Sigmoid colon (tissue), 7 donors: ENCODE data around the gene RGS19. TPM values are rescaled to one million over a fixed set of nuclear protein-coding genes. Genes with fewer than 3 reads are reported as not detected.

Experiments used
- DNase-seq: peaks from one replicate; pipeline ENCODE4 v3.0.0-alpha.2; 2019
- H3K27ac ChIP-seq, 4 donors: fragments of 200-600 bp; sonication (generic); one replicate each; pipeline ENCODE4 v1.5.1; 2016 to 2019; ENCODE audit warnings: mild to moderate bottlenecking in 1 of 4
- H3K27me3 ChIP-seq, 3 donors: fragments of 200-600 bp; sonication (generic); one replicate each; pipeline ENCODE4 v1.5.1; 2019; ENCODE audit warnings: mild to moderate bottlenecking in 1 of 3
- H3K36me3 ChIP-seq, 4 donors: fragments of 200-600 bp; sonication (generic); one replicate each; pipeline ENCODE4 v1.5.1; 2016 to 2019
- H3K4me1 ChIP-seq, 4 donors: fragments of 200-600 bp; sonication (generic); one replicate each; pipeline ENCODE4 v1.5.1; 2017 to 2019
- H3K4me3 ChIP-seq, 4 donors: fragments of 200-600 bp; sonication (generic); one replicate each; pipeline ENCODE4 v1.5.1; 2017 to 2019; ENCODE audit warnings: mild to moderate bottlenecking in 2 of 4, moderate library complexity in 1 of 4
- H3K9me3 ChIP-seq, 4 donors: fragments of 200-600 bp in 3 of 4; sonication (generic) in 3 of 4; one replicate each; pipeline versions ENCODE4 v1.5.1 to v1.6.1; 2013 to 2019
- EP300 ChIP-seq, 4 donors: sonication (generic); formaldehyde crosslinking; IDR thresholded peaks; one replicate each; pipeline ENCODE4 v1.6.1; 2017; ENCODE audit warnings: antibody characterized with exemption in 4 of 4
- POLR2A ChIP-seq, 2 donors: fragments of 450-650 bp; IDR thresholded peaks; one replicate each; pipeline ENCODE4 v1.6.1; 2016; ENCODE audit warnings: antibody characterized with exemption in 2 of 2, mild to moderate bottlenecking in 2 of 2, moderate library complexity in 2 of 2
- POLR2AphosphoS5 ChIP-seq, 4 donors: sonication (generic); formaldehyde crosslinking; IDR thresholded peaks; one replicate each; pipeline ENCODE4 v1.6.1; 2017; ENCODE audit warnings: antibody characterized with exemption in 4 of 4
- WGBS, 2 donors: extraction: QIAGEN DNeasy Blood & Tissue Kit; methylation state at CpG; one replicate each; pipeline ENCODE4 v1.1.7; 2013; 5-methylcytosine and 5-hydroxymethylcytosine counted together
- intact Hi-C: fragments of 100-400 bp; cut with DNase I; formaldehyde crosslinking; loops from one replicate; pipeline ENCODE4 v1.15.1; 2023
- polyA plus RNA-seq, 3 donors: library from polyadenylated mRNA; stranded (reverse); fragments of 200-250 nt; gene quantifications; one replicate each; pipeline ENCODE4 v1.2.3, GENCODE V29; 2013
- total RNA-seq, 4 donors: library from RNA; depleted of rRNA; stranded (reverse); fragments of >200 nt; gene quantifications; one replicate each; pipeline ENCODE4 v1.1.0, GENCODE V29; 2016
- TF ChIP-seq, protein P1 (sequence below), 4 experiments: fragments of 450-650 bp in 3 of 4; fragments of 200-600 bp in 1 of 4; IDR thresholded peaks; one replicate each; pipeline ENCODE4 v1.5.1; 2016 to 2019; ENCODE audit warnings: antibody characterized with exemption in 4 of 4, mild to moderate bottlenecking in 3 of 4, moderate library complexity in 2 of 4
- donor health status: healthy with polysubstance abuse.
- donor health status: Bipolar disorder and iron deficiency.
- donor health status: healthy.

Gene RGS19
- total and polyA plus RNA-seq, 7 donors: 7.5 to 22.0 (median 11.6) TPM

DNA sequence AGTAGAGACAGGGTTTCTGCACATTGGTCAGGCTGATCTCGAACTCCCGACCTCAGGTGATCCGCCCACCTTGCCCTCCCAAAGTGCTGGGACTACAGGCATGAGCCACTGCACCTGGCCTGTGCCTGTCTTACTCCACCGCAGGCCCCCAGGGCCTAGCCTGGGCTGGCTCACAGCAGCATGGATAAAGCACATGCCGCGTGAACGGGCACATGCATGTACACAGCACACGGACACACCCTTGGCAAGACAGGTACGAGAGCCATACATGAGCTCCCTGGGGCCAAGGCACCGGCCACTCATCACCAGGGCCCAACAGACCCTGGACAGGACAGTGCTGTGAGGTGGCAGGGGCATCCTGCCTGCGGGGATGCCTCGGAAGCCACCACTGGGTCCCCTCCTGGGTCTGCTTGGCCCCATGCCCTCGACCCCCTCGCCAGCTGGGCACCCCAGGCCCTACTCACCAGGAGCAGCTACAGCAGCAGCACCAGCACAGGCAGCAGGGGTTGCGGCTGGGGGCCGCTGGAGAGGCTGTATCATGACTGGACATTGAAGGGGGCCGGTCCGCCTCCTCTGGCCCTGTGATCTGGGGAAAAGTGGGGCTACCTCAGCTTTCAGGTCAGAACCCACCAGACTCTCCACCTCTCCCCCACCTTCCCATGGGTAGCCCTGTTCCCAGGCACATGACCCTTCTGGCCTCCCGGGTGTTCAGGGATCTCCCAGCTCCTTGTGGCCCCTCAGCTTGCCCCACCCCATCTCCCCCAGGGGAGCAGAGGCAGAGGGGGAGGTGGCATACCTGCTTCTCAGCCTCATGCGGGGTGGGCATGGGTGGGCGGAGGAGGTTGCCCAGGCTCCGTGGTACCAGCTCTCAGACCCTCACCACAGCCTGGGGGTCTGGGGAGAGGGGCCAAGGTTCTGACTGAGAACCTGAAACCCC is 3.0 kb downstream of the RGS19 start:
- H3K27ac ChIP-seq: no peak overlapping the region
- TF ChIP-seq, protein P1, sequence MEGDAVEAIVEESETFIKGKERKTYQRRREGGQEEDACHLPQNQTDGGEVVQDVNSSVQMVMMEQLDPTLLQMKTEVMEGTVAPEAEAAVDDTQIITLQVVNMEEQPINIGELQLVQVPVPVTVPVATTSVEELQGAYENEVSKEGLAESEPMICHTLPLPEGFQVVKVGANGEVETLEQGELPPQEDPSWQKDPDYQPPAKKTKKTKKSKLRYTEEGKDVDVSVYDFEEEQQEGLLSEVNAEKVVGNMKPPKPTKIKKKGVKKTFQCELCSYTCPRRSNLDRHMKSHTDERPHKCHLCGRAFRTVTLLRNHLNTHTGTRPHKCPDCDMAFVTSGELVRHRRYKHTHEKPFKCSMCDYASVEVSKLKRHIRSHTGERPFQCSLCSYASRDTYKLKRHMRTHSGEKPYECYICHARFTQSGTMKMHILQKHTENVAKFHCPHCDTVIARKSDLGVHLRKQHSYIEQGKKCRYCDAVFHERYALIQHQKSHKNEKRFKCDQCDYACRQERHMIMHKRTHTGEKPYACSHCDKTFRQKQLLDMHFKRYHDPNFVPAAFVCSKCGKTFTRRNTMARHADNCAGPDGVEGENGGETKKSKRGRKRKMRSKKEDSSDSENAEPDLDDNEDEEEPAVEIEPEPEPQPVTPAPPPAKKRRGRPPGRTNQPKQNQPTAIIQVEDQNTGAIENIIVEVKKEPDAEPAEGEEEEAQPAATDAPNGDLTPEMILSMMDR (IDR thresholded peaks at IDR 0.05): no peak
- TF ChIP-seq POLR2A (IDR thresholded peaks at IDR 0.05): no peak
- no peak for TF ChIP-seq EP300 (IDR thresholded peaks at IDR 0.05)
- peaks cover 0 to 16% (median 15%) of the 10 kb centered on the region in 4 donors for H3K4me1 ChIP-seq
- WGBS, 2 donors: 87 to 91% methylated on average over 22 of the region's 22 CpGs
- H3K9me3 ChIP-seq: no peaks in the 10 kb centered on the region
- intact Hi-C loops: no loop called here
- DNase-seq: no peak
- H3K36me3 ChIP-seq: peaks cover 0 to 26% (median 6%) of the 10 kb centered on the region in 4 donors
- H3K27me3 ChIP-seq: no peaks in the 10 kb centered on the region
- peak overlapping the region in 2 of 4 donors; percentile 77 to 85 for H3K4me3 ChIP-seq

DNA sequence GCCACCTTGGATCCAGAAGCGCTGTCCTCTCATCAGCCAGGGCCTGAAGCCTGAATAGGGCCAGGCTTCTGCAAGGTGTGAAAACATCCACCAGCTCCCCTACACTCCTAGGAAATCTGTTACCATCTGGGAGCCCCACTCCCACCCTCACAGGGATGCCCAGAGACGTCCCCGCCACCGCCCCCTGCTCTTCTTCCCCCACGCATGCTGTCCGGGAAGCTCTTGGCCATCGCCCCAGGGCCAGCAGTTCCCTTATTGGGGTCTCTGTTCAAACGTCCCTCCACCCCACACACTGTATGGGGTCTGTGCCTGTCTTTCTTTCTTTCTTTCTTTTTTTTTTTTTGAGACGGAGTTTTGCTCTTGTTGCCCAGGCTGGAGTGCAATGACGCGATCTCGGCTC is 3.8 kb downstream of the RGS19 start:
- intact Hi-C loops: no loop called here
- Histone ChIP-seq H3K9me3 (no peaks in the 10 kb centered on the region), H3K4me1 (peaks cover 0 to 16% (median 15%) of the 10 kb centered on the region in 4 donors), H3K27ac (no peak overlapping the region), H3K36me3 (peaks cover 0 to 27% (median 6%) of the 10 kb centered on the region in 4 donors), H3K27me3 (no peaks in the 10 kb centered on the region), H3K4me3 (no peak overlapping the region)
- DNase-seq: no peak
- WGBS, 2 donors: 91 to 92% methylated on average over 12 of the region's 12 CpGs
- TF ChIP-seq POLR2A (IDR thresholded peaks at IDR 0.05) (no peak), POLR2AphosphoS5 (IDR thresholded peaks at IDR 0.05) (no peak), EP300 (IDR thresholded peaks at IDR 0.05) (no peak)
- TF ChIP-seq, protein P1 (IDR thresholded peaks at IDR 0.05): no peak

DNA sequence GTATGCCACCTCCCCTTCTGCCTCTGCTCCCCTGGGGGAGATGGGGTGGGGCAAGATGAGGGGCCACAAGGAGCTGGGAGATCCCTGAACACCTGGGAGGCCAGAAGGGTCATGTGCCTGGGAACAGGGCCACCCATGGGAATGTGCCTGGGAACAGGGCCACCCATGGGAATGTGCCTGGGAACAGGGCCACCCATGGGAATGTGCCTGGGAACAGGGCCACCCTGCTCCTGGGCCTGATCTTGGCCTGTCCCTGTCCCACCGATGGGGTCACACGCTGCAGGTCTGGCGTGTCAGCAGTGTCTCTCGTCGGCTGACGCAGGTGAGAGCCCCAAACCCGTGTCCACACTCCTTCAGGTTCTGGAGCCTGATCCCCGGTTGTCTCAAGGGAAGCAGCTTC is 4.4 kb downstream of the RGS19 start:
- no peak overlapping the region for H3K27ac ChIP-seq
- H3K36me3 ChIP-seq: peaks cover 0 to 33% (median 6%) of the 10 kb centered on the region in 4 donors
- intact Hi-C loops: no loop called here
- H3K27me3 ChIP-seq: no peaks in the 10 kb centered on the region
- peaks cover 0 to 16% (median 15%) of the 10 kb centered on the region in 4 donors for H3K4me1 ChIP-seq
- TF ChIP-seq, protein P1 (IDR thresholded peaks at IDR 0.05): no peak
- TF ChIP-seq POLR2A (IDR thresholded peaks at IDR 0.05): no peak
- no peak for TF ChIP-seq POLR2AphosphoS5 (IDR thresholded peaks at IDR 0.05)
- TF ChIP-seq EP300 (IDR thresholded peaks at IDR 0.05): no peak
- no peaks in the 10 kb centered on the region for H3K9me3 ChIP-seq
- no peak for DNase-seq
- no peak overlapping the region for H3K4me3 ChIP-seq
- WGBS, 2 donors: 93 to 94% methylated on average over 8 of the region's 8 CpGs

DNA sequence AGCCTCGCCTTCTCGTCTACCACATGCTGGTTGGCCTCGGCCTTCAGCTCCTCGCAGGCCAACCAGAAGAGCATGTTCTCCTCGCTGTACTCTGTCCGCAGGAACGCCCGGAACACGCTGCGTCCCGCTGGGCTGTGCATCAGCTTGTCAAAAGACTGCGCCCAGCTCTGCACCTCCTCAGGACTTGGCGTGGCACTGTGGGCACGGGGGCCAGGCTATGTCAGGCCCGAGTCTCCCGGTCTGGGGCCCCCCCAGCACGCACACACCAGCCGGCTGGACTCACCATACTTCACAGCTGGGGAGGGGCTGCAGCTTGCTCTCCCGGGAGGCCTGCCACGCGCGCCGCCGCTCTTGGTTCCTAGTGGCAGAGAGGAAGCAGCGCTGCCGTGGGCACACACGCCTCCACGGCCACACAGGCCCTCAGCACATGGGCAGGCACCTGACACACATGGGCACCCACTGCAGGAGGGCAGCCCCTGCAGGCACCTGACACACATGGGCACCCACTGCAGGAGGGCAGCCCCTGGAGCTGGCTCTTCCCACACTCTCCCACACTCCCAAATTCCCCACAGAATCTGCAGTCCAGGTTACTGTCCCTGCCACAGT is 5.0 kb downstream of the RGS19 start:
- WGBS, 2 donors: 91 to 96% methylated on average over 28 of the region's 28 CpGs
- H3K27ac ChIP-seq: no peak overlapping the region
- no peaks in the 10 kb centered on the region for H3K27me3 ChIP-seq
- TF ChIP-seq, protein P1 (IDR thresholded peaks at IDR 0.05): no peak
- no peak for TF ChIP-seq POLR2A (IDR thresholded peaks at IDR 0.05)
- no peak for TF ChIP-seq POLR2AphosphoS5 (IDR thresholded peaks at IDR 0.05)
- no peak for TF ChIP-seq EP300 (IDR thresholded peaks at IDR 0.05)
- peaks cover 0 to 34% (median 6%) of the 10 kb centered on the region in 4 donors for H3K36me3 ChIP-seq
- no peaks in the 10 kb centered on the region for H3K9me3 ChIP-seq
- intact Hi-C loops: no loop called here
- no peak overlapping the region for H3K4me3 ChIP-seq
- H3K4me1 ChIP-seq: peaks cover 0 to 13% (median 11%) of the 10 kb centered on the region in 4 donors
- no peak for DNase-seq
